Measurements from ENCODE around the gene PDLIM7. TPM values are rescaled to one million over a fixed set of nuclear protein-coding genes. Genes with fewer than 3 reads are reported as not detected.

PDLIM7 gene
- total RNA-seq, 1 experiment from 2014 or later: 234 TPM

GRCh38 chr5:177475563-177476427 lies 21.6 kb downstream of the PDLIM7 start:
- DNase-seq (ENCODE audit: low read depth): no peak

DNA sequence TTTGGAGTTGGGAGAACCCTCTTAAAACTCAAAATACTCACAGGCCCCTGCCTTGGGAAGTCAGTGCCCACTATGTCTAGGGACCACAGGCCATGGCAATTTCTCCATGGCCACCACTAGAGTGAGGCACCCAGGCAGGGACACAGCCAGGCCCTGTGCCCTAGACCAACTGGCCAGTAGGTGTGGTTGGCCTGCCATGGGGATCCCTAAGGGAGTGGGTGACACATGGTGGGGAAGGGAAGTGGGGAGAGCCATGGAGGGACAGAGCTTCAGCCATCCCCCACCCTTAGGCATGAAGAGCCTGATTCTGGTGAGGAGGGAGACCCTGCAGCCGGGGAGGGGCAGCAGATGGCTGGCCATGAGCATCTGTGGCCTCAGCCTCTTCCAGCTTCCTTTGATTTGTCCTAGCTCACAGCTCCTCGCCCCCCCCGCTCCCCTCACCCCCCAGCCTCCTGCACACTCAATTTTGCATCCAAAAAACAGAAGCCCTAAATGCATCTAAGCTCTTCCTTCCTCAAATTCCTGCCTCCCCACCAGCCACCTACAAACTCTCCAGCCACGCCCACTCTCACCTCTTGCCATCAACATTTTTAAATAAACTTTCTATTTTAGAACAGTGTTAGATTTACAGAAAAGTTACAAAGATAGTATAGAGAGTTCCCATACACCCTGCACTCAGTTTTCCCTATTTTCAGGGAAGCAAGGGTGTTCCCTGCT lies 22.4 kb downstream of the PDLIM7 start:
- no peak for DNase-seq (ENCODE audit: low read depth)

DNA sequence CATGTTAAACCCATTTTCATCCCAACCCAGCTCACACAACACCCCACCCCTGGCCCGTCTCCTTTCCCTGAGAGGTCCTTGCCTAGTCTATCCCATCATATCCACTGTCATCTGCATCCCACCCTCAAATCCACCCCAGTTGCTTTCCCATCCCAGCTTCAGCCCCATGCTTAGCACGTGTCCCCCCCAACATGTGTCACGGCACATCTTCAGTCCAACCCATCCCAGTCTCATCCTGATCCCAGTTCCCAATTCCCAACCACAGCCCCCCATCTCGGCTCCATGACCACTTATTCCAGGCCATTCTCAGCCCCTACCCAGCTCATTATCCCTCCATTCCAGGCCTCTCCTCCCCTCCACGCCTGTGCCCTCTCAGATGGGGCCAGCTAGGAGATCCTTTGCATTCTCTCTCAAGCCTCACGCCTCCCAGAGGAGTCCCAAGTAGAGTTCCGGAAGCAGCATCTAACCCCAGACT lies 23.4 kb downstream of the PDLIM7 start:
- DNase-seq (ENCODE audit: low read depth): no peak

- DNase-seq (ENCODE audit: low read depth): peak; percentile 80
These were observed 23.9 kb downstream of the PDLIM7 start, which contains the start of gene DBN1 for GRCh38 chr5:177473443-177474001. TSS of gene DBN1 (minus strand) at chr5:177473634. CDS start at chr5:177473521, 113 bp downstream.

DNA sequence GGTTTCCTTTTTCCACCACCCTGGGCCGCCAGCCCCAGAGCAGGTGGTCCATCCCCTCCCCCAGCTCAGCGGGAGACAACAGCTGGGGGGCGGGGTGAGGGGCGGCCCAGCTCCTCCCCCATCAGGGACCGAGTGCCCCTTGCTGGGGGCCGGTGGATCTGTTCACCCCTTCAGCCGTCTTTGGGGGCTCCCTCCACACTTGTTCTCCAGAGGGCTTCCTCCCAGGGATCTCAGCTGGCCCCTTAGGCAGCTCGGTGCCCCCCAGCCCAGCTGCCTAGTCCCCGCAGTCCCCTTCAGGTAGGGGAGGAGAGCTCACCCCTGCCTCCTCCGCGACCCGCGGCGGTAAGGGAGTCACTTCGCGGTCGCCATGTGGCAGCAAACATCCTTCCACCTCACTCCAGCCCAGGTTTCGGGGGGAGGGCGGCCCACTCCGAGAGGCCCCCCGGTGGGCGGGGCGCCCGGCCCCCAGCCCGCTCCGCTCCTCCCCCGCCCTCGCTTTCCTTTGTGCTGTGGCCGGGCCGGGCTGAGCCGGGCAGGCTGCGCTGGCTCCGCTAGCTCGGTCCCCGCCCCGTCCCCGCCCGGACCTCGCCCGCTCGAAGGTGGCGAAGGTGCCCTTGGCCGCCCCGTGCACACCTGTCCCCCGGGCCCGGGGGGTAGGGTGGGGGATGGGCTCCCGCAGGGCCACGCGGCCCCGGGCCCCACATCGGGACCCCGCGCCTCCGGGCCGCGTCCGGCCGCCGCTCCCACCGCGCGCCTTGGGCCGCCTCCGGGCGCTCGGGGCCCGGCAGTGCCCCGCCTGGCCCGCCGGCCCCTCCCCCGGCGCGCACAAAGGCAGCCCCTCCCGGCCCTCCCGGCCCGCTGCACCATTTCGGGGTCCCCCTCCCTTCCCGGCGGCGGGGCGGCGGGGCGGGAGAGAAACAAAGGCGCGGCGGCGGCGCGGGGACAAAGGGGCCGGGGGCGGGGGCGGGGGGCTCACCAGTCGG lies 24.7 kb downstream of the PDLIM7 start:
- peak; percentile 66 for DNase-seq (ENCODE audit: low read depth)

- DNase-seq (ENCODE audit: low read depth): no peak
These were observed 25.6 kb downstream of the PDLIM7 start for GRCh38 chr5:177471610-177472356.

DNA sequence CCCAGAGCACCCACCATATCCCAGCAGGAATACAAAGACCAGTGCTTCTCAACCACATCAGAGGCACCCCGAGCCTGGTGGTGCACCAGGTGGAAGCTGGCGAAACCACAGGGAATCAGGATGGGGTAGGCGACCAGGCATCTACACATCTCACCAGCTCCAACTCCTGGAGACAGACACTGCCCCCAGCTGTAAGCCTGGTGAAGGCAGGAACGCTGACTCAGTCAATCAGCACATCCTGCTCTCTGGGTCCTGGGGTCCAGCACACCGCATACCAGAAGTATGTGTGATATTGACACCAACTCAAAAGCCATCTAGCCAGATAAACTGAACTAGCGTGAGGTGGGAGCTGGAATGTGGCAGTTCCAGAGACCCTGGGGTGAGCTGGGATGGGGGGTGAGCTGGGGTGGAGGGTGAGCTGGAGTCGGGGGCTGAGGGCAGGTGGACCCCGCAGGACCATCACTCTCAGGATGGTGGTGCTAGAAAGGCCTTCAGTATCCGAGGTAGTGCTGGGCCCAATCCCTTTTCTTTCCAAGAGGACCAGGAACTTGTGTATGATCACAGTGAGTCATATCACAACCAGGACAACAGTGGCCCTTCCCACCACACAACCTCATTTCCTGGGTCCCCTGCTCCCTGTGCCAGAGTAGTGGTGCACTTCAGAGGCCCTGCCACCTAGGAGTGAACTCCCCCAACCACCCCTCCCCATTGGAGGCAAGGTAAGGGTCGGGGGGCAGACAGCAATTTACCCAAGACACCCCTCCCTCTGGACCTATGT lies 26.5 kb downstream of the PDLIM7 start:
- no peak for DNase-seq (ENCODE audit: low read depth)

GRCh38 chr5:177469750-177470525 lies 27.5 kb downstream of the PDLIM7 start:
- no peak for DNase-seq (ENCODE audit: low read depth)

- DNase-seq (ENCODE audit: low read depth): no peak
These were observed 28.4 kb downstream of the PDLIM7 start for GRCh38 chr5:177468685-177469628.

- no peak for DNase-seq (ENCODE audit: low read depth)
These were observed 29.1 kb downstream of the PDLIM7 start for GRCh38 chr5:177468329-177468684.

- DNase-seq (ENCODE audit: low read depth): no peak
These were observed 30.0 kb downstream of the PDLIM7 start for GRCh38 chr5:177467436-177467835.

- no peak for DNase-seq (ENCODE audit: low read depth)
These were observed 30.5 kb downstream of the PDLIM7 start for GRCh38 chr5:177466861-177467260.

DNA sequence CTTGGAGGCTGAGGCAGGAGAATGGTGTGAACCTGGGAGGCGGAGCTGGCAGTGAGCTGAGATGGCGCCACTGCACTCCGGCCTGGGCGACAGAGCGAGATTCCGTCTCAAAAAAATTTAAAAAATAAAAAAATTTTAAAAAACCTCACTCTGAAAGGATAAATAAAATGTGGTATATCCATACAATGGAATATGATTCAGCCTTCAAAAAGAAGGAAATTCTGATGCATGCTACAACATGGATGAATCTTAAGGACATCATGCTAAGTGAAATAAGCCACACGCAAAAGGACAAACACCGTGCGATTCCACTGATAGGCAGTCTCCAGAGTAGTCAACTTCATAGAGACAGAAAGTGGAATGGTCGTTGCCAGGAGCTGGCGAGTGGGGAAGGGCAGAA lies 32.4 kb downstream of the PDLIM7 start:
- no peak for DNase-seq (ENCODE audit: low read depth)

DNA sequence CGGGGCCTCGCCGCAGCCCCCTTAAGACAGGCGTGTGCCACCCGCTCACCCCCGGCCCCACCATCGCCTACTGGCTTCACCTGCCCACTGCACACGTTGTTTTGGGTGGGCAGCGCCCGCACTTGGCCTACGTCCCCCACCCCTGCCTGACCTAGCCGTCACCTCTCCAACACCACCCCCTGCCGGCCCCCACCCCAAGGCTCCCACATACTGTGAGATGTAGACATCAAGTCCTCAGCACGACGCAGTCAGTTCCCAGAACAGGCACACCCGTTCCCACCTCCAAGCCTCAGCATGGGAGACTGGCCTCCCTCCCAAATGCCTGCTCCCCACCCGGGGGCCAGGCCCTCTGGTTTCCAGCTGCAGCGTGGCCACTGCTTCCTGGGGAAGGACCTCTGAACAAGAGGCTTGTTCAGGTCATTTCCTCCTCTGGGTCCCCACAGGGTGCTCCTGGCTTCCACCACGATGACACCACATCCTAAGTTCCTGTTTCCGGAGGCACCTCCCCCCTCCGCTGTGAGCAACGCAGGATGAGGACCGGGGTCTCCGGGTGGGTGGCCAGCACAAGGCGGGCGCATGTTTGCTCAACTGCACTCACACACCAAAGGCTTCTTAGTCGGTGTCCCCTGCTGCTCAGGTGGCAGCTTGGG lies 35.3 kb downstream of the PDLIM7 start:
- DNase-seq (ENCODE audit: low read depth): no peak

GRCh38 chr5:177459819-177460628 lies 37.4 kb downstream of the PDLIM7 start:
- no peak for DNase-seq (ENCODE audit: low read depth)

- DNase-seq (ENCODE audit: low read depth): no peak
These were observed 38.0 kb downstream of the PDLIM7 start for GRCh38 chr5:177459357-177459756.
